ENCODE measurements around the gene OVOL1.

The OVOL1 gene

GRCh38 chr11:65801153-65801987, 14.5 kb downstream of the OVOL1 start:
- Histone ChIP-seq H3K4me1 (no peaks in the 10 kb centered on the region), H3K27me3 (peaks cover 0 to 90% of the 10 kb centered on the region in 2 donors), H3K9me3 (no peaks in the 10 kb centered on the region), H3K27ac (no peak overlapping the region), H3K4me3 (no peak overlapping the region), H3K36me3 (no peaks in the 10 kb centered on the region)
- intact Hi-C loops (cut with DNase I; ENCODE audit: low total_unique reads) = no loop called here
- no peak for DNase-seq
- TF ChIP-seq, protein P1, sequence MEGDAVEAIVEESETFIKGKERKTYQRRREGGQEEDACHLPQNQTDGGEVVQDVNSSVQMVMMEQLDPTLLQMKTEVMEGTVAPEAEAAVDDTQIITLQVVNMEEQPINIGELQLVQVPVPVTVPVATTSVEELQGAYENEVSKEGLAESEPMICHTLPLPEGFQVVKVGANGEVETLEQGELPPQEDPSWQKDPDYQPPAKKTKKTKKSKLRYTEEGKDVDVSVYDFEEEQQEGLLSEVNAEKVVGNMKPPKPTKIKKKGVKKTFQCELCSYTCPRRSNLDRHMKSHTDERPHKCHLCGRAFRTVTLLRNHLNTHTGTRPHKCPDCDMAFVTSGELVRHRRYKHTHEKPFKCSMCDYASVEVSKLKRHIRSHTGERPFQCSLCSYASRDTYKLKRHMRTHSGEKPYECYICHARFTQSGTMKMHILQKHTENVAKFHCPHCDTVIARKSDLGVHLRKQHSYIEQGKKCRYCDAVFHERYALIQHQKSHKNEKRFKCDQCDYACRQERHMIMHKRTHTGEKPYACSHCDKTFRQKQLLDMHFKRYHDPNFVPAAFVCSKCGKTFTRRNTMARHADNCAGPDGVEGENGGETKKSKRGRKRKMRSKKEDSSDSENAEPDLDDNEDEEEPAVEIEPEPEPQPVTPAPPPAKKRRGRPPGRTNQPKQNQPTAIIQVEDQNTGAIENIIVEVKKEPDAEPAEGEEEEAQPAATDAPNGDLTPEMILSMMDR (IDR thresholded peaks at IDR 0.05) = no peak

- H3K27me3 ChIP-seq = peaks cover 0 to 87% of the 10 kb centered on the region in 2 donors
- DNase-seq = no peak
- TF ChIP-seq, protein P1 (IDR thresholded peaks at IDR 0.05) = no peak
- no peaks in the 10 kb centered on the region for H3K4me1 ChIP-seq
- intact Hi-C loops (cut with DNase I; ENCODE audit: low total_unique reads) = no loop called here
- H3K4me3 ChIP-seq = no peak overlapping the region
- H3K9me3 ChIP-seq = no peaks in the 10 kb centered on the region
- H3K36me3 ChIP-seq = no peaks in the 10 kb centered on the region
- no peak overlapping the region for H3K27ac ChIP-seq
Observed at GRCh38 chr11:65802841-65803240, 16.0 kb downstream of the OVOL1 start.

GRCh38 chr11:65803797-65804492, 17.1 kb downstream of the OVOL1 start:
- peaks cover 0 to 89% of the 10 kb centered on the region in 2 donors for H3K27me3 ChIP-seq
- H3K36me3 ChIP-seq = no peaks in the 10 kb centered on the region
- intact Hi-C loops (cut with DNase I; ENCODE audit: low total_unique reads) = no loop called here
- no peaks in the 10 kb centered on the region for H3K9me3 ChIP-seq
- no peak overlapping the region for H3K4me3 ChIP-seq
- no peak overlapping the region for H3K27ac ChIP-seq
- TF ChIP-seq, protein P1 (IDR thresholded peaks at IDR 0.05) = no peak
- no peak for DNase-seq
- H3K4me1 ChIP-seq = no peaks in the 10 kb centered on the region

DNA sequence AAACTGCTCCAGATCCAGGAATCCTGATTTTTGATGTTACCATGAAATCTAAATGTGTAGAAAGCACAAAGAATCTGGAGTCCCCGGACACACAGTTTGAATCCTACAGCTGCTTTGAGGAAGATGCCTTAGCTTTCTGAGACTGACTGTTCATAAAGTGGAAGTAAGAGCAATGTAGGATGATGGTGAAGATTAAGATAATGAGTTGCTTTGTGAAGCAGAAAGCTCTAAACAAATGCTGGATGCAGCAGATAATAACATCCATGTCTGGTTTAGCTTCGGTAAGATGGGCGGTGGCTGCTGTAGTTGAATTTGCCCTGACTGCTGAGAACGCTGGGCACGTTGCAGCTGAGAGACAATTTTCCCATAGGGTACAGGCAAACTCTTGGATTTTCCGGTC, 20.1 kb downstream of the OVOL1 start:
- intact Hi-C loops (cut with DNase I; ENCODE audit: low total_unique reads) = no loop called here
- H3K27ac ChIP-seq = no peak overlapping the region
- H3K36me3 ChIP-seq = no peaks in the 10 kb centered on the region
- TF ChIP-seq, protein P1 (IDR thresholded peaks at IDR 0.05) = no peak
- no peak overlapping the region for H3K4me3 ChIP-seq
- peaks cover 0 to 67% of the 10 kb centered on the region in 2 donors for H3K27me3 ChIP-seq
- no peak for DNase-seq
- no peaks in the 10 kb centered on the region for H3K9me3 ChIP-seq
- no peaks in the 10 kb centered on the region for H3K4me1 ChIP-seq

DNA sequence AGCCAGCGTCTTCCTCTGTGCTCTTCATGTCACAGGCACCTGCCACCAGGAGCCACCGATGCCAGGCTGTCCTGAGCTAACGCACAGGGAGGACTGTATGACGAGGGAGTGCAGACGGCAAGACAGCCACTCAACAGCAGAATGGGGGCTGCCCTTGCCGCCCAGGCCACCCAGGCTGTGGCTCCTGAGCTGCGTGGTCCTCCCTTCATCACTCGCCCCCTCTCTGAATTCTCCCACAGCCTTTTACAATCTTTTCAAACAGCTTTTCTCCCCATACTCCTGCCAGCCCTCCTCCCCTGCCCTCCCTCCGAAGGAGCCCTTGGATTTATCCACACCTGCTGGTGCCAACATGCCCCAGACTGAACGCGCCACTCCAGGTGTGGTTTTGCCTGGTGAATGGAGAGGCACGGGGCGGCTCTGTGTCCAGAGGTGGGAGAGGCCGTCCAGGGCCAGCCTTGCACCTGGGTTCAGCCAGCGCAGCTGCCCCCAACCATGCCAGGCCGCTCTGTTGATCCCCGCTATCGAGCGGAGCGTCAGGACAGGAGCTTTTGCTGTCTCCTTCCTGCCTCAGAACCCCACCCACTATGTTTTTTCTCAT, 22.0 kb downstream of the OVOL1 start:
- Histone ChIP-seq H3K4me3 (no peak overlapping the region), H3K9me3 (no peaks in the 10 kb centered on the region), H3K4me1 (no peaks in the 10 kb centered on the region), H3K27me3 (peaks cover 0 to 50% of the 10 kb centered on the region in 2 donors), H3K36me3 (no peaks in the 10 kb centered on the region), H3K27ac (no peak overlapping the region)
- no peak for DNase-seq
- intact Hi-C loops (cut with DNase I; ENCODE audit: low total_unique reads) = no loop called here
- TF ChIP-seq, protein P1 (IDR thresholded peaks at IDR 0.05) = no peak

All from tibial artery (tissue), 4 donors.